Stimulated activated CD4-positive, alpha-beta T cell treated with anti-CD3 and anti-CD28 coated beads, Interleukin-15, amount 100 ng/mL, for 48 hours (primary cell): ENCODE measurements around the gene CLDN1.
"Not testable (repeated sequence)": the region's sequence is repeated elsewhere in the genome, so short reads cannot be mapped to it uniquely, and the experiment has no call there.

Experiments used
- DNase-seq, 2 donors: peaks; one replicate each; pipeline ENCODE4 v3.0.0-alpha.2; 2020; ENCODE audit warnings: low read depth in 2 of 2

CLDN1 gene

DNA sequence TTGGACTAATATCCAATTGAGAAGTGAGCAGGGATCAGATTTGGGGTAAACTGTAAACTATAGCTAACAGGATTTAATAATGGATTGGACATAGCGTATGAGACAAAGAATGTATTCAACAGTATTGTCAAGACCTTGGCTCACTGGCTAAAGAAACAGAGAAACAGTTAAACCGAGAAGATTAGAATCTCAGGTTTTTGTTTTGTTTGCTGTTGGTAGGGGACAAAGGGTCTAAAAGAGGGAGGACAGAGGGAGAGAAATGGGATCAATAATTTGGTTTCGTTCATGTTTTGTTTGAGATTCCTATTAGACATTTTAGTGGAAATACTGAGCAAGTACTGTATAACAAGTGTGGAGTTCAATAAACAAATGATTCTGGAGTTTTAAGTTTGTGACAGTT lies 28.6 kb downstream of the CLDN1 start:
- no peak for DNase-seq

DNA sequence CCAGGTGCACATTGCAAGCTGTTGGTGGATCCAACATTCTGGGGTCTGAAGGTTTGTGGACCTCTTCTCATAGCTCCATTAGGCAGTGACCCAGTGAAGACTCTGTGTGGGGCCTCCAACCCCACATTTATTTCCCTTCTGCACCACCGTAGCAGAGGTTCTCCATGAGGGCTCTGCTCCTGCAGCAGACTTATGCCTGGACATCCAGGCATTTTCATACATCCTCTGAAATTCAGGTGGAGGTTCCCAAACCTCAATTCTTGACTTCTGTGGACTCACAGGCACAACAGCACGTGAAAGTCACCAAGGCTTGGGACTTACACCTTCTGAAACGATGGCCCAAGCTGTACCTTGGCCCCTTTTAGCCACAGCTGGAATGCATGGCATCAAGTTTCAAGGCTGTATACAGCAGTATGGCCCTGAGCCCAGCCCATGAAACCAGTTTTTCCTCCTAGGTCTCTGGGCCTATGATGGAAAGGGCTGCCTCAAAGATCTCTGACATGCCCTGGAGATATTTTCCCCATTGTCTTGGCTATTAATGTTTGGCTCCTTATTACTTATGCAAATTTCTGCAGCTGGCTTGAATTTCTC lies 30.2 kb downstream of the CLDN1 start:
- DNase-seq = no peak

DNA sequence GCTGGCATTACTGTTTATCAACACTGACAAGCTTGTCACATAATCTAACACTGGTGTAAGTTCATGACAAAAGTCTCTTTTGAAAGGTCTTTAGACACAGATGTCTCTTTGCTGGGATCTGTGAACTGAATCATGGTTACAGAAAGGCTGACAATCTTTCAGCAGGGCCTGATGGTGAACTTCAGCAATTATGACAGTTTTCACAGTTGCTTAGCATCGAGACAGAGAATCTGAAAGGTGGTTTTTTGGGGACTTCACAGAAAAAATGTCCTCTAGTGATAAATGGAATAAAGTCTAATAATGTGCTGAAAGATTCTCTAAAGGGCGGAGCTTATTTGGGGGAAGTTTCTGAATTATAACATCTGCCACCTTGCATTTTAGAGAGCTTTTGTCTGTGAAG lies 32.3 kb downstream of the CLDN1 start:
- no peak for DNase-seq

DNA sequence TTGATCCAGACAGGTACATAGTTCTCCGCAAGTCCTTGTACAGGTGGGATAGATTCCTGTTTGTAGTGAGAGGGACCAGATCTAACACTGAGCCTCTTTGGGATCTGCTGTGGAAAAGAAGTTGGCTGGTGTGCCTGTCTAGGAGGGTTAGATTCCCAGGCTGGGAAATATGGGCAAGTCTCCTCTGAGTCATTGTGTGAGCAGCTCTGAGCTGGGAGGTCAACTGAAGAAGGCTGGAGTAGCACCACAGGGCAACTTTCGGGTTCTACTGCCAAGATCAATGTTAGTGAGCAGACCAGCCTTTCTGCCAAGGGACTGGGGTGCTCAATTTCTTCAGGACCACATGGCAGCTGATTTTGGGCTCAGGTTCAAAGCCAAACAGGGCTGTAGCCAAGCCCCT lies 33.4 kb downstream of the CLDN1 start:
- no peak for DNase-seq

DNA sequence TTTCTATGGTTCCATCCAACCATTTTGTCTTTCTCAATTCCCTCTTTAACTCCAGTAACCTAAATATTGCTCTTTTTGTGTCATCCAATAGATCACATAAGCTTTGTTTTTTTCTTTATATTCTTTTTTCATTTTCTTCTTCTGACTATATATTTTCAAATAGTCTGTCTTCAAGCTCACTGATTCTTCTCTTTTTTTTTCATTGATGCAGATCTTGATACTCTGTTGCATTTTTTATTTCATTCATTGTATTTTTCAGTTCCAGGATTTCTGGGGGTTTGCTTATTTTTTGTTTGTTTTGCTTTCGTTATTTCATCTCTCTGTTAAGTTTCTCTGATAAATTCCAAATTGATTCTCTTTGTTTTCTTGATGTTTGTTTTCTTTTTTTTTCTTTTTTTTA lies 36.2 kb downstream of the CLDN1 start:
- DNase-seq = no peak

DNA sequence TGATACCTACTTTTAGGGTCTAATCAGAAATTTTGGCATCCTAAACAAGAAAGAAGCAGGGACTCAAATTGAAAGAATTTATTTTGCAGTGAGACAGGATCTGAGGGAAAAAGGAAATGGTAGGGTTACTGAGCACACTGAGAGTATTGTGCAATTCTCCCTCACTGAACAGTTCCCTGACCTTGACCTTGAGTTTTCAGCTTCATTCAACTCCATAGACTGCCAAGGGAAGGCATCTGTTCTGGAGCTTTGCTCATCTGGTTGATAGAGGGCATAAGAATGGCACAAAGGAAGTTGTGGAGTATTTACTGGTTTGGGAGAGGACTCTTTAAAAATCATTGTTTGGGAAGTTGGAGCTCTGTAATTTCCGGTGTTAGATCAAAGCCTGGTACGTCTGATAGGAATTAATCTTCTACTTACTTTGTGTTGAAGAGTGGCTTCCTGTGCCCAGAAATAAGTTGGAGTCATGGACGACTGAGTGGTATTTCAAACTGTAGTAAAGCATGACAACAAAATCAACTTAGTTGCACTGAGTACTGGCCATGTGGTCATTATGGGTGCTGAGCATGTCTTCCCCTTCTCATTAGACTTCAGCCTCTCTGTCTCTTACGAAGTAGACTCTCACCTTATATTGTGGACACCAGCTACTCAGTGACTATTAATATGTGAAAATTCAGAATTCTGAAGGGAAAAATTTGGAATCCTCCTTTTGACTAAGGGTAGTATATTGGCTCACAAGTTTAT lies 40.8 kb downstream of the CLDN1 start:
- DNase-seq = no peak

DNA sequence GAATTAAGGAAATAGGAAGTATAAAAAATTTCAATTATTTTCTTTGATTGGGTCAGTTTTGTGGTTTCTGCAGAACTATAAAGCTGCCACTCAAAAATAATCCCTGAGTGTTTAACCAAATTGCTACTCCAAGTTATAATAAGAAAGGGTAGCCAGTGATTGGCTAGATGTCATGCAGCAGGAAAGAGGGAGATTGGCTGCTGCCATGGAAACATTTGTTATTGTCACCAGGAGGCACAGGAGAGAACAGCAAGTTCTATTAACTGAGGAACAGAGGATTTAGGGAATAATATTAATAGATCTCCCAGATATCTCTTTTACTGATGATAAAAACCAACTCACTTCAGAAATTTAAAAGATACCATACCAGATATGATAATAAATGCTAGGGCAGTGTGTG lies 42.6 kb downstream of the CLDN1 start:
- DNase-seq = no peak

DNA sequence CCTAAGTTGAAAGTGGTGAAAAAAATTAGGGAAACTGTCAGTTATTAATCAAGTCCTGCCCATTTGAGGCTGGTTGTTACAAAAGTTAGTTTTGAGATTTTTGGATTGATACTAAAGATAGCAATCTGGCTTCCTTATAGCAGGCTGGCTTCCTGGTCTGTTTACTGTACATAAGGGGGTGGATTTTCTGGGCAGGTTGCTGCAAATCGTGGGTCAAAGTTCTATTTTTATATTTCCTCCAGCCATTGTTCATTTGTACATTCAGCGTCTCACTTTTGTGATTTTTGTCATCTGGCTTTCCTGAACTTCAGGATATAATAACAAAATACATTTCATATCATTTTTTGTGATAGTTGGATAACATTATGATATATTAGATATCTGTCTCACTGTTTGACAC lies 49.5 kb downstream of the CLDN1 start:
- no peak for DNase-seq

DNA sequence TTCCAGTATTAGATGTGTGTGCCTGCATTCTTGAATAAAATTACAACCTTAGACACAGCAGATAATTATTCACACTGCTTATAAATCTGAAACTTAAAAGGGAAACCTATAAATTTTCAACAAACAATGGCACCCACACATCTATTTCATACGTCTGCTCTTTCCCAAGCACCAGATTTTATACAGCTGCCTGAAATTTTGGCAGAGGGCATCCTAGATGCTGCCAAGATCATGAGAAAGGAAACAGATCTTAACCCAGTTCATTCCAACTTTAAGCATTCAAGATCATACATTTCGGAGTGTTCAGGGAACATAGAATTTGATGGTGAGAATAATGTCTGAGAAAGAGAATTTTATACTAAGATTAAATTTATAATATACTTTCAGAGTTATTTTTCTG lies 53.1 kb downstream of the CLDN1 start:
- DNase-seq = no peak

DNA sequence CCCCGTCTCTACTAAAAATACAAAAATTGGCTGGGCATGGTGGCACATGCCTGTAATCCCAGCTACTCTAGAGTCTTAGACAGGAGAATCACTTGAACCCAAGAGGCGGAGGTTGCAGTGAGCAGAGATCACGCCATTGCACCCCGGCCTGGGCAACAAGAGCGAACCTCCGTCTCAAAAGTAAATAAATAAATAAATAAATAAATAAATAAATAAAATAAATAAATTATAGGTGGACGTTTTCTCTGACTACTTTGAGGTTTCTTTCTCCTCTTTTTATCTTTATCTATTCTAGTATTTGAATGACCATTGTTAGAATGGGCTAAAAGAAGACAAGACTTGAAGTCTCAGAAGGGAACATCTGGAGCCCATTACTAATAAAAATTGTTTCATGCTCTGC lies 54.8 kb downstream of the CLDN1 start:
- not testable (repeated sequence) for DNase-seq

DNA sequence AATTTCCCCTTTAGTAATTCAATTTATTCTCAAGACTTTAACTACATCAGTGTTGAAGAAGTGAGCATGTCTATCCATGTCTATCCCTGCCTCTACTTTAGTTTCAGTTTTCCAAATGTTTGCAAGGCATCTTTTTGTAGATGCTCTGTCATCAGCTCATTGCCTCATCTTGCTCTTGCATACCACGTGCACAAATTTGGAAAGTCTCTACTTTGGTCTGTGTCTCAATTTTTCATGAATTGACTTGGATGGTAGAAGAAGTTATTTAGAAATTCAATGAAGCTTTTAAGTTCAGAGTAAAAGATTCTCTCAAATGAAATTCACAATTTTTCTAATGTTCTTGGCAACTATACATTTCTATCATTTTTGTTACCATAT lies 55.3 kb downstream of the CLDN1 start:
- no peak for DNase-seq

DNA sequence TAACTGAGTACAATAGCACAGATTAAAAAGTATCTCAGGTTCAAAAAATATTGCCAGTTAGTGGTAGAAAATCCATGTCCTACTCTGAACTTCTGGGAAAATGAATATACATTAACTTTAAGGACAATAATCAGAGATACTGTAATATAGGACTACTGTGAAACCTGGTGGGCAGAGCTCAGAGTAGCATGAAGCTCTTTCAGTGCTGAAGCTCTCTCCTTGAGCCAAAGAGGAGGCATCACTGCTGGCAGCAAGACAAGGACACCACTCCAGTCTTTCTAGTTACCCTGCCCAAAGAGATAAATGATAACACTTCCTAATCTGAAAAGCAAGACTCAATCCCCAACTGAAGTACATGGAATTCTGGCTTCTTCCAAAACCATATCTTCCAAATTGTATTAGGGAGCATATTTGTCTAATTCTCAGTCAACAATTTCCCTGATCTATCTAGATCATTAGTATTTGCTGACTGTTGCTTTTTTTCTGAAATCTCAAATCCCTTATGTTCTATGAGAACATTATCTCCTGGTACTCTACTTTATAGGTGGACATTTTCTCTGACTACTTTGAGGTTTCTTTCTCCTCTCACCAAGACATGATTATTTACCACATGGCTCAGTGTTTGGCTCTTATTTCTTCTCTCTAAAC lies 55.9 kb downstream of the CLDN1 start:
- DNase-seq = no peak

DNA sequence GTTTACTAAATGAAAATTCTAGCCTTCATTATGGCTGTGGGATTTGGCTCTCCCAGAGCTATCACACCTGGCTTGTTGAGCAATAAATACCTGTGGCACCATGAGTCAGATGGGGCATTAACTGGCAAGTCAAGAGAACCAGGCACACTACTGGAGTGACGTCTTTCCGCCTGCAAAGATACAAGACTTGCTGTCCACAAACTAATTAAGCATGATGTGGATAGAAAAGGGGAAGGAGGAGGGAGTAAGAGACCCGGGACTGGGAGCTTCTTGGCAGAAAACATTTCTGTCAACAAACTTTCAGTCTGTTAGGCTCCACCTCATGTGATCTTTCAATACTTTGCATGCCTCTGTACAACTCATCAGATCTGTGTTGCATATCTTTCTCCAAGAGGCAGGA lies 56.5 kb downstream of the CLDN1 start:
- no peak for DNase-seq

DNA sequence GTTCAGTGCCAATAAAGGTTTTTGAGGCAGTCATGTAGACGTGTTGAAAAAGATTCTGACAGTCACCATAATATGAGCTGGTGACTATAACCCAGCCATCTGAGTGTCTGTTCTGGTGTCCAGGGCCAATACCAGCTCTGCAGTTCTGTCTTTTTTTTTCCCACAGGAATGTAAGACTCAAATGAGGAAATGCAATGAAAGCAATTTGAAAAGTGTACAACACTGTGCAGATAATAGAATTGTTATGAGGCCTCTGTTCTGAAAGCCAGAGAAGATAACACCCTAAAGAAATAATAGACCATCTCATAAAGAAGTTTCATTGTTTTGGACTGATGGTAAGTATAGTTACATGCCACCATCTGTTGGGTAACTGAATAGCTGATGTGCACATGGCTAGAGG lies 57.1 kb downstream of the CLDN1 start:
- DNase-seq = no peak

DNA sequence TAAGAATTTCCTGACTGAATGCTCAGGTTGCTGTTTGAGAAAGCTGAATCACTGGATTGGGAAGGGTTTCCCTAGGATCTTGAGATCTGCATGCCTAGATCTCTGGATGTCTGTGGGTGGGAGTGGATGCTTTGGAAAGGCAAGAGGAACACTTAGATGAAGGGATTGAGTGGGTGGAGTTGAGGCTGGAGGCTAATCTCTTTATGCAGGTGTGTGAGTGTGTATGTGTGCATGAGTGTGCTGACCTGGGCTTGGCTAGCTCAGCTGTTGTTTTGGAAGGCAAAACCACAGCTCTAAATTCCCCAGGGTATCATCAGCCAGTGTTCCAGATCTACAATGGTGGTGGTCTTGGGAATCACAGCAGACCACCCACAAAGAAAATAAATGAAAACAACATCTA lies 60.5 kb downstream of the CLDN1 start:
- no peak for DNase-seq

DNA sequence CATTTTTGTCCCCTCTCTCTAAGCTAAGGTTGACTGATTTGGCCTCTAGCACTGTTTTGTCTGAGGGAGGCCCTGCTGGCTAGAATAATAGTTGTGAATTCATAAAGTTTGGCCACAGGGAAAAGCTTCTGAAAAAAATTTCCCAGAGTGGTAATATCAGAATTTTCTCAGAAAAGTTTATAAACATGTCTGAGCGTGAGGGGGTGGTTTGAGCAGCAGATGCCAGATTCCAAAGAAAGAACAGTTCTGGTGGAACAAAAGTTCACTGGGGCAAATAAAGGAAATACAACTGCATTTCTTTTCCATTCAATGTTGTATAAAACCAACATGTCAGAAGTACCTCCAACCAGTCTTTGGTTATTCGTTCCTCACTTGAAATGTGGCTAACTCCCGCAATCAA lies 61.2 kb downstream of the CLDN1 start:
- DNase-seq = no peak

DNA sequence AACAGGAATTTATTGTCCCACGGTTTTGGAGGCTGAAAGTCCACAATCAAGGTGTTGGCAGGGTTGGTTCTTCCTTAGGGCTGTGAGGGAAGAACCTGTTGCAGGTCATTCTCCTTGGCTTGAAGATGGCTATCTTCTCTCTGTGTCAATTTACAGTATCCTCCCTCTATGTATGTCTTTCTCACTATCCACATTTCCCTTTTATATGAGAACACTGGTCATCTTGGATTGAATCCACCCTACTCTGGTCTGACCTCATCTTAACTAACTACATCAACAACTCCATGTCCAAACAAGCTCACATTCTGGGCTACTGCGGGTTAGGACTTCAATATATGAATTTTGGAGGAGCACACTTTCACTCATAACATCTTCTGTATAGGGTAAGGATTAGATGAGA lies 61.9 kb downstream of the CLDN1 start:
- no peak for DNase-seq

DNA sequence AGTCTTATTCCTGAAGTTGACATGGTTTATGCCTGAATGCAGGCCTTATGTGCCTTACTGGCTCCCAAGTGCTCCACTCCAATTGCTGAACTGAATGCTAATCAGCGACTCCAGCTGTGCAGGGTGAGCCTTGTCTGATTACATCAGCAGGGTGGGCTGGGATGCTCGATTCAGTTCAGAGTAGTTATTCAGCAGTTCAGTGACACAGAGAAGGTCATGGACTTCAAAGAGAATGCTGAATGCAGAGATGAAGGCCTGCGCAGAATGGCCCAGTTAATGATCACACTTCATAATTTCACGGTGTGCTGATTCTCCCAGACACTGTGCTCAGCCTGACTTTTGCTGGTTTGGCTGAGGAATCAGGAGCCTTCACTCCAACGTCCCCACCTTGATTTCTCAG lies 63.6 kb downstream of the CLDN1 start:
- DNase-seq = no peak
